Stomach (tissue), 9 donors: Measurements from ENCODE around the gene IKBKG. TPM values are rescaled to one million over a fixed set of nuclear protein-coding genes. Genes with fewer than 3 reads are reported as not detected.

Source experiments
- DNase-seq, 2 donors: peaks; one replicate each; pipeline versions ENCODE4 v3.0.0 to v3.0.0-alpha.2; 2013 to 2019
- H3K27ac ChIP-seq, 5 donors: fragments of 200-600 bp in 4 of 5; sonication (generic) in 4 of 5; one replicate each; pipeline ENCODE4 v1.5.1; 2013 to 2019; ENCODE audit warnings: mild to moderate bottlenecking in 1 of 5, moderate library complexity in 1 of 5
- H3K27me3 ChIP-seq, 3 donors: fragments of 200-600 bp; sonication (generic); one replicate each; pipeline ENCODE4 v1.5.1; 2017 to 2019; ENCODE audit warnings: mixed run types in 1 of 3
- H3K36me3 ChIP-seq, 4 donors: fragments of 200-600 bp; sonication (generic); 1 replicate in 3 of 4; 2 replicates in 1 of 4; pipeline ENCODE4 v1.5.1; 2016 to 2019
- H3K4me1 ChIP-seq, 4 donors: fragments of 200-600 bp; sonication (generic); one replicate each; pipeline ENCODE4 v1.5.1; 2016 to 2019
- H3K4me3 ChIP-seq, 4 donors: fragments of 200-600 bp; sonication (generic) in 3 of 4; one replicate each; pipeline ENCODE4 v1.5.1; 2016 to 2019; ENCODE audit warnings: mild to moderate bottlenecking in 1 of 4
- H3K9me3 ChIP-seq, 4 donors: fragments of 200-600 bp; sonication (generic); one replicate each; pipeline ENCODE4 v1.5.1; 2016 to 2019
- EP300 ChIP-seq: sonication (generic); formaldehyde crosslinking; IDR thresholded peaks from one replicate; pipeline ENCODE4 v1.6.1; 2017; ENCODE audit warnings: antibody characterized with exemption
- POLR2A ChIP-seq, 4 donors: fragments of 450-650 bp; IDR thresholded peaks; one replicate each; pipeline ENCODE4 v1.6.1; 2016; ENCODE audit warnings: antibody characterized with exemption in 4 of 4, control low read depth in 2 of 4, mild to moderate bottlenecking in 1 of 4, moderate library complexity in 1 of 4
- POLR2AphosphoS5 ChIP-seq, 3 donors: sonication (generic); formaldehyde crosslinking; IDR thresholded peaks; one replicate each; pipeline ENCODE4 v1.6.1; 2016; ENCODE audit warnings: antibody characterized with exemption in 3 of 3
- WGBS, 5 donors: extraction: QIAGEN DNeasy Blood & Tissue Kit in 3 of 5; methylation state at CpG; one replicate each; pipeline versions ENCODE4 v1.1.5 to v1.1.7; 2013 to 2018; 5-methylcytosine and 5-hydroxymethylcytosine counted together
- intact Hi-C: fragments of 100-400 bp; cut with DNase I; formaldehyde crosslinking; loops from one replicate; pipeline ENCODE4 v1.15.1; 2023; ENCODE audit warnings: low total_unique reads
- polyA plus RNA-seq, 3 donors: library from polyadenylated mRNA; stranded (reverse); fragments of 200-250 nt; gene quantifications; one replicate each; pipeline ENCODE4 v1.2.3, GENCODE V29; 2013
- total RNA-seq, 5 donors: library from RNA; depleted of rRNA; stranded (reverse); fragments of >200 nt; gene quantifications; one replicate each; pipeline versions ENCODE4 v1.1.0 to v1.2.3, GENCODE V29; 2014 to 2016
- TF ChIP-seq, protein P1 (sequence below), 7 experiments: fragments of 450-650 bp in 4 of 7; fragments of 200-600 bp in 3 of 7; sonication (generic) in 3 of 7; IDR thresholded peaks; one replicate each; pipeline ENCODE4 v1.5.1; 2016 to 2019; ENCODE audit warnings: antibody characterized with exemption in 7 of 7, control low read depth in 2 of 7, mild to moderate bottlenecking in 1 of 7
- donor health status: healthy with polysubstance abuse.
- donor health status: Bipolar disorder and iron deficiency.
- donor health status: healthy.

IKBKG gene
- total and polyA plus RNA-seq, 8 donors: 7.6 to 24.3 (median 17.4) TPM

DNA sequence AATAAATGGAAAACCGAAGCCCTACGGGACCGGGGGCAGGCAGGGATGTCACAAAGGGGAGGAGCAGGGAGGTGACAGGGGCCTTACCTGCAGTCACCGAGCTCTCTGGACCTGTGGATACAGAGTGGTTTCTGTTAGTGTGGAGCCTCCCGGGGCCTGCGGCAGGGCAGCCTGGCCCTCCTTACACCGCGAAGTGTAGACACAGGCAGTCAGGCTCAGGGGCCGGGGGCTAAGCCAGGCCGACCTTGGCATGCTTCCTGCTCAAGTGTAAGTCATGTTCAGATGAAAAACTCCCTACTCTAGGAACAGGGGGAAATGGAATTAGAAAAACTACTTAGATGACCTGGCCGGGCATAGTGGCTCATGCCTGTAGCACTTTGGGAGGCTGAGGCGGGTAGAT, 35.7 kb upstream of the IKBKG start:
- no peak overlapping the region for H3K4me3 ChIP-seq

DNA sequence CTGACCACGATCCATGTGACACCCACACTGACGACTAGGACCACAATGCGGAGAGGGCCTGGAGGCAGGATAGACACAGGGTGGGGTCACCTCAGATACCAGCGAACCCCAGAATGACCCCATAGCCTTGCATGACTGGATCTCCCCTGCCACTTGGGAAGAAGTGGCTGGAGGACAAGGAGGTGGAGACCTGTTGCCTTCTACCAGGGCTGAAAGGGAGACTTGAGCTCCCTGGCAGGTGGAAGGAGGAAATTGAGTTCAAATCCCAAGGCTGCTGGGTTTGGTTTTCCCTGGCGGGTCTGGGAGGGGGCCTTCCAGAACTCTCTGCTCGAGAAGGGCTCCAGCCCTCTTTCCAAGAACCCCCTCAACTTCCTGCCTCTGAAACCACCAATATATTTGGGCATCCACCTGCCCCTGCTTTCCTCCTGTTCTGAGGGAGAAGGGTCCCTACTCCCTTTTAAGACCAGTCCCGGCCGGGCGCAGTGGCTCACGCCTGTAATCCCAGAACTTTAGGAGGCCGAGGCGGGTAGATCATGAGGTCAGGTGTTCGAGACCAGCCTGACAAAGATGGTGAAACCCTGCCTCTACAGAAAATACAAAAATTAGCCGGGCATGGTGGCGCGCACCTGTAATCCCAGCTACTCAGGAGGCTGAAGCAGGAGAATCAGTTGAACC, 34.4 kb upstream of the IKBKG start:
- DNase-seq: no peak
- Histone ChIP-seq H3K27ac (no peak overlapping the region), H3K4me1 (peaks cover 7 to 27% (median 15%) of the 10 kb centered on the region in 4 donors), H3K9me3 (peaks cover 0 to 15% (median 5%) of the 10 kb centered on the region in 4 donors), H3K4me3 (no peak overlapping the region), H3K36me3 (peaks cover 0 to 33% (median 23%) of the 10 kb centered on the region in 4 donors), H3K27me3 (peaks cover 0 to 3% (median 0%) of the 10 kb centered on the region in 3 donors)
- 86 to 96% (median 91%) methylated on average over 13 to 16 of the region's 16 CpGs for WGBS, 5 donors
- no peak for TF ChIP-seq POLR2A (IDR thresholded peaks at IDR 0.05)
- TF ChIP-seq POLR2AphosphoS5 (IDR thresholded peaks at IDR 0.05): no peak
- no peak for TF ChIP-seq EP300
- TF ChIP-seq, protein P1, sequence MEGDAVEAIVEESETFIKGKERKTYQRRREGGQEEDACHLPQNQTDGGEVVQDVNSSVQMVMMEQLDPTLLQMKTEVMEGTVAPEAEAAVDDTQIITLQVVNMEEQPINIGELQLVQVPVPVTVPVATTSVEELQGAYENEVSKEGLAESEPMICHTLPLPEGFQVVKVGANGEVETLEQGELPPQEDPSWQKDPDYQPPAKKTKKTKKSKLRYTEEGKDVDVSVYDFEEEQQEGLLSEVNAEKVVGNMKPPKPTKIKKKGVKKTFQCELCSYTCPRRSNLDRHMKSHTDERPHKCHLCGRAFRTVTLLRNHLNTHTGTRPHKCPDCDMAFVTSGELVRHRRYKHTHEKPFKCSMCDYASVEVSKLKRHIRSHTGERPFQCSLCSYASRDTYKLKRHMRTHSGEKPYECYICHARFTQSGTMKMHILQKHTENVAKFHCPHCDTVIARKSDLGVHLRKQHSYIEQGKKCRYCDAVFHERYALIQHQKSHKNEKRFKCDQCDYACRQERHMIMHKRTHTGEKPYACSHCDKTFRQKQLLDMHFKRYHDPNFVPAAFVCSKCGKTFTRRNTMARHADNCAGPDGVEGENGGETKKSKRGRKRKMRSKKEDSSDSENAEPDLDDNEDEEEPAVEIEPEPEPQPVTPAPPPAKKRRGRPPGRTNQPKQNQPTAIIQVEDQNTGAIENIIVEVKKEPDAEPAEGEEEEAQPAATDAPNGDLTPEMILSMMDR (IDR thresholded peaks at IDR 0.05): no peak
- intact Hi-C loops: no loop called here

More for the DNA sequence above, 35.7 kb upstream of the IKBKG start:
- no peaks in the 10 kb centered on the region for H3K27me3 ChIP-seq
- H3K4me1 ChIP-seq: peaks cover 0 to 16% (median 9%) of the 10 kb centered on the region in 4 donors
- intact Hi-C loops: no loop called here
- TF ChIP-seq EP300: no peak
- TF ChIP-seq, protein P1 (IDR thresholded peaks at IDR 0.05): no peak
- TF ChIP-seq POLR2AphosphoS5 (IDR thresholded peaks at IDR 0.05): no peak
- TF ChIP-seq POLR2A (IDR thresholded peaks at IDR 0.05): no peak
- H3K9me3 ChIP-seq: peaks cover 0 to 15% (median 5%) of the 10 kb centered on the region in 4 donors
- WGBS, 5 donors: 82 to 90% (median 87%) methylated on average over 6 to 12 of the region's 12 CpGs
- H3K36me3 ChIP-seq: peaks cover 0 to 46% (median 36%) of the 10 kb centered on the region in 4 donors
- DNase-seq: no peak
- no peak overlapping the region for H3K27ac ChIP-seq

DNA sequence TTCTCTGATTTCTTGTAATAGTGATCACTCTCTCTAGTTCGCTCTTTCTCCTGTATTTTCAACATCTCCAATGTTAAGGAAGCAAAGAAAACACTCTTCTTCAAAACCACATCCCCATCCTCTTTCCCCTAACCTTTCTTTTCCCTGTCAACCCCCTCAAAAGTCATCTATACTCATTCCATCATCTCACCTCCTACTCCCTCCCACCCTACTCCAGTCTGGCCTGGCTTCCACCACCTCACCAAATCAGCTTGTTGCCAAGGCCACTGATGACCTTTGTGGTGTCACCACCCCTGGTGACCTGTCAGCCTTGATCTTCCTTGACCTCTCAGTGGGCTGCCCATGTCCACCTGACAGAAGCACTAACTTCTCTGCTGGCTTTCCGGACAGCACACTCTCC, 33.7 kb upstream of the IKBKG start:
- no peak for DNase-seq
- intact Hi-C loops: no loop called here

More for the DNA sequence above, 33.7 kb upstream of the IKBKG start:
- WGBS, 5 donors: 85 to 100% (median 89%) methylated on average over 2 of the region's 2 CpGs
- peaks cover 0 to 15% (median 5%) of the 10 kb centered on the region in 4 donors for H3K9me3 ChIP-seq
- H3K4me1 ChIP-seq: peaks cover 7 to 27% (median 16%) of the 10 kb centered on the region in 4 donors
- peaks cover 0 to 26% (median 16%) of the 10 kb centered on the region in 4 donors for H3K36me3 ChIP-seq
- H3K4me3 ChIP-seq: no peak overlapping the region
- peaks cover 0 to 3% (median 0%) of the 10 kb centered on the region in 3 donors for H3K27me3 ChIP-seq
- H3K27ac ChIP-seq: no peak overlapping the region
- TF ChIP-seq POLR2A (IDR thresholded peaks at IDR 0.05): no peak
- TF ChIP-seq POLR2AphosphoS5 (IDR thresholded peaks at IDR 0.05): no peak
- TF ChIP-seq, protein P1 (IDR thresholded peaks at IDR 0.05): no peak
- no peak for TF ChIP-seq EP300
